ENCODE data around the gene ZNF138. TPM values are rescaled to one million over a fixed set of nuclear protein-coding genes. Genes with fewer than 3 reads are reported as not detected.

Gene ZNF138
- total RNA-seq, 1 experiment from 2014 or later = 21.4 TPM

- no peak for ATAC-seq
- peaks cover 39% of the 10 kb centered on the region for H3K9me3 Mint-ChIP-seq
- no peak for DNase-seq (ENCODE audit: low spot score)
Measured at GRCh38 chr7:64873517-64873916, 79.3 kb downstream of the ZNF138 start.

DNA sequence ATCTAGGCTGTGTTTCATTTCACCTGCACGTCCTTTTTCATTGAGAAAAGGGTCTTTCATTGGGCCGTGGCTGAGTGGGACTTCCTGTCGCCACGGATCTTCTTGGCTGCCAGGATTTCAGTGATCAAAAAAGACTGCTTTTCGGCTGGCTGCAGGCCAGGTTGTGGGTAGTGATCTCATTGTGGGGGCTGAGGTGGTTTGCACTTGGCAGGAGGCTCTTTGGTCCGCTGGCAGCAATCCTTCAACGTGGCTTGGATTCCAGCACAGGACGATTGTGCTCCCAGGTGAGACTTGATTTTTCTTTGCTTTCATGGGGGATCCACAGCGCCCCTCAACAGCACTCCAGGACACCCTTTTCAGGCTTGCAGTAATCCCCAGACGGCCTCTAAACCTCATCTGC, 79.9 kb downstream of the ZNF138 start:
- H3K4me1 Mint-ChIP-seq = peaks cover 2% of the 10 kb centered on the region; the same call in 1 of the 2 replicates
- POLR2A ChIA-PET = no interaction called here
- TF ChIP-seq, protein P1, sequence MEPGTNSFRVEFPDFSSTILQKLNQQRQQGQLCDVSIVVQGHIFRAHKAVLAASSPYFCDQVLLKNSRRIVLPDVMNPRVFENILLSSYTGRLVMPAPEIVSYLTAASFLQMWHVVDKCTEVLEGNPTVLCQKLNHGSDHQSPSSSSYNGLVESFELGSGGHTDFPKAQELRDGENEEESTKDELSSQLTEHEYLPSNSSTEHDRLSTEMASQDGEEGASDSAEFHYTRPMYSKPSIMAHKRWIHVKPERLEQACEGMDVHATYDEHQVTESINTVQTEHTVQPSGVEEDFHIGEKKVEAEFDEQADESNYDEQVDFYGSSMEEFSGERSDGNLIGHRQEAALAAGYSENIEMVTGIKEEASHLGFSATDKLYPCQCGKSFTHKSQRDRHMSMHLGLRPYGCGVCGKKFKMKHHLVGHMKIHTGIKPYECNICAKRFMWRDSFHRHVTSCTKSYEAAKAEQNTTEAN (CRISPR knock-in tag; IDR thresholded peaks at IDR 0.05) = no peak
- no peak for TF ChIP-seq ZNF121 (CRISPR knock-in tag; IDR thresholded peaks at IDR 0.05)
- TF ChIP-seq, protein P2, sequence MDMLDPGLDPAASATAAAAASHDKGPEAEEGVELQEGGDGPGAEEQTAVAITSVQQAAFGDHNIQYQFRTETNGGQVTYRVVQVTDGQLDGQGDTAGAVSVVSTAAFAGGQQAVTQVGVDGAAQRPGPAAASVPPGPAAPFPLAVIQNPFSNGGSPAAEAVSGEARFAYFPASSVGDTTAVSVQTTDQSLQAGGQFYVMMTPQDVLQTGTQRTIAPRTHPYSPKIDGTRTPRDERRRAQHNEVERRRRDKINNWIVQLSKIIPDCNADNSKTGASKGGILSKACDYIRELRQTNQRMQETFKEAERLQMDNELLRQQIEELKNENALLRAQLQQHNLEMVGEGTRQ (CRISPR knock-in tag; IDR thresholded peaks at IDR 0.05) = no peak
- no peak for TF ChIP-seq ETV6 (CRISPR knock-in tag; IDR thresholded peaks at IDR 0.05)
- TF ChIP-seq, protein P3, sequence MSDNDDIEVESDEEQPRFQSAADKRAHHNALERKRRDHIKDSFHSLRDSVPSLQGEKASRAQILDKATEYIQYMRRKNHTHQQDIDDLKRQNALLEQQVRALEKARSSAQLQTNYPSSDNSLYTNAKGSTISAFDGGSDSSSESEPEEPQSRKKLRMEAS (CRISPR knock-in tag; IDR thresholded peaks at IDR 0.05) = no peak
- H3K4me3 Mint-ChIP-seq = no peak overlapping the region
- H3K27me3 Mint-ChIP-seq (ENCODE audit: low read depth) = peaks cover 45% of the 10 kb centered on the region
- no peak for DNase-seq (ENCODE audit: low spot score)
- ATAC-seq = no peak
- H3K36me3 Mint-ChIP-seq = peaks cover 26% of the 10 kb centered on the region
- CTCF ChIA-PET = no interaction called here
- peaks cover 37% of the 10 kb centered on the region for H3K9me3 Mint-ChIP-seq
- H3K27ac Mint-ChIP-seq = no peak overlapping the region

More at GRCh38 chr7:64873517-64873916, 79.3 kb downstream of the ZNF138 start:
- Mint-ChIP-seq H3K27me3 (ENCODE audit: low read depth) (peaks cover 39% of the 10 kb centered on the region), H3K4me3 (no peak overlapping the region), H3K27ac (no peak overlapping the region), H3K36me3 (peaks cover 20% of the 10 kb centered on the region; the same call in 1 of the 2 replicates), H3K4me1 (peaks cover 2% of the 10 kb centered on the region; the same call in 1 of the 2 replicates)
- POLR2A ChIA-PET = no interaction called here
- TF ChIP-seq, protein P4, sequence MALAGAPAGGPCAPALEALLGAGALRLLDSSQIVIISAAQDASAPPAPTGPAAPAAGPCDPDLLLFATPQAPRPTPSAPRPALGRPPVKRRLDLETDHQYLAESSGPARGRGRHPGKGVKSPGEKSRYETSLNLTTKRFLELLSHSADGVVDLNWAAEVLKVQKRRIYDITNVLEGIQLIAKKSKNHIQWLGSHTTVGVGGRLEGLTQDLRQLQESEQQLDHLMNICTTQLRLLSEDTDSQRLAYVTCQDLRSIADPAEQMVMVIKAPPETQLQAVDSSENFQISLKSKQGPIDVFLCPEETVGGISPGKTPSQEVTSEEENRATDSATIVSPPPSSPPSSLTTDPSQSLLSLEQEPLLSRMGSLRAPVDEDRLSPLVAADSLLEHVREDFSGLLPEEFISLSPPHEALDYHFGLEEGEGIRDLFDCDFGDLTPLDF (CRISPR knock-in tag; IDR thresholded peaks at IDR 0.05) = no peak
- no peak for TF ChIP-seq ZNF671 (CRISPR knock-in tag; IDR thresholded peaks at IDR 0.05)
- TF ChIP-seq, protein P5, sequence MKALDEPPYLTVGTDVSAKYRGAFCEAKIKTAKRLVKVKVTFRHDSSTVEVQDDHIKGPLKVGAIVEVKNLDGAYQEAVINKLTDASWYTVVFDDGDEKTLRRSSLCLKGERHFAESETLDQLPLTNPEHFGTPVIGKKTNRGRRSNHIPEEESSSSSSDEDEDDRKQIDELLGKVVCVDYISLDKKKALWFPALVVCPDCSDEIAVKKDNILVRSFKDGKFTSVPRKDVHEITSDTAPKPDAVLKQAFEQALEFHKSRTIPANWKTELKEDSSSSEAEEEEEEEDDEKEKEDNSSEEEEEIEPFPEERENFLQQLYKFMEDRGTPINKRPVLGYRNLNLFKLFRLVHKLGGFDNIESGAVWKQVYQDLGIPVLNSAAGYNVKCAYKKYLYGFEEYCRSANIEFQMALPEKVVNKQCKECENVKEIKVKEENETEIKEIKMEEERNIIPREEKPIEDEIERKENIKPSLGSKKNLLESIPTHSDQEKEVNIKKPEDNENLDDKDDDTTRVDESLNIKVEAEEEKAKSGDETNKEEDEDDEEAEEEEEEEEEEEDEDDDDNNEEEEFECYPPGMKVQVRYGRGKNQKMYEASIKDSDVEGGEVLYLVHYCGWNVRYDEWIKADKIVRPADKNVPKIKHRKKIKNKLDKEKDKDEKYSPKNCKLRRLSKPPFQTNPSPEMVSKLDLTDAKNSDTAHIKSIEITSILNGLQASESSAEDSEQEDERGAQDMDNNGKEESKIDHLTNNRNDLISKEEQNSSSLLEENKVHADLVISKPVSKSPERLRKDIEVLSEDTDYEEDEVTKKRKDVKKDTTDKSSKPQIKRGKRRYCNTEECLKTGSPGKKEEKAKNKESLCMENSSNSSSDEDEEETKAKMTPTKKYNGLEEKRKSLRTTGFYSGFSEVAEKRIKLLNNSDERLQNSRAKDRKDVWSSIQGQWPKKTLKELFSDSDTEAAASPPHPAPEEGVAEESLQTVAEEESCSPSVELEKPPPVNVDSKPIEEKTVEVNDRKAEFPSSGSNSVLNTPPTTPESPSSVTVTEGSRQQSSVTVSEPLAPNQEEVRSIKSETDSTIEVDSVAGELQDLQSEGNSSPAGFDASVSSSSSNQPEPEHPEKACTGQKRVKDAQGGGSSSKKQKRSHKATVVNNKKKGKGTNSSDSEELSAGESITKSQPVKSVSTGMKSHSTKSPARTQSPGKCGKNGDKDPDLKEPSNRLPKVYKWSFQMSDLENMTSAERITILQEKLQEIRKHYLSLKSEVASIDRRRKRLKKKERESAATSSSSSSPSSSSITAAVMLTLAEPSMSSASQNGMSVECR (CRISPR knock-in tag; IDR thresholded peaks at IDR 0.05; ENCODE audit: borderline replicate concordance) = no peak
- TF ChIP-seq CREB1 (CRISPR knock-in tag; IDR thresholded peaks at IDR 0.05) = no peak
- no peak for TF ChIP-seq SMAD3 (CRISPR knock-in tag; IDR thresholded peaks at IDR 0.05; ENCODE audit: borderline replicate concordance)
- no peak for TF ChIP-seq ZNF232 (CRISPR knock-in tag; IDR thresholded peaks at IDR 0.05)
- no peak for TF ChIP-seq PRRX2 (CRISPR knock-in tag; IDR thresholded peaks at IDR 0.05)
- TF ChIP-seq GABPB1 (CRISPR knock-in tag; IDR thresholded peaks at IDR 0.05) = no peak
- CTCF ChIA-PET = no interaction called here

DNA sequence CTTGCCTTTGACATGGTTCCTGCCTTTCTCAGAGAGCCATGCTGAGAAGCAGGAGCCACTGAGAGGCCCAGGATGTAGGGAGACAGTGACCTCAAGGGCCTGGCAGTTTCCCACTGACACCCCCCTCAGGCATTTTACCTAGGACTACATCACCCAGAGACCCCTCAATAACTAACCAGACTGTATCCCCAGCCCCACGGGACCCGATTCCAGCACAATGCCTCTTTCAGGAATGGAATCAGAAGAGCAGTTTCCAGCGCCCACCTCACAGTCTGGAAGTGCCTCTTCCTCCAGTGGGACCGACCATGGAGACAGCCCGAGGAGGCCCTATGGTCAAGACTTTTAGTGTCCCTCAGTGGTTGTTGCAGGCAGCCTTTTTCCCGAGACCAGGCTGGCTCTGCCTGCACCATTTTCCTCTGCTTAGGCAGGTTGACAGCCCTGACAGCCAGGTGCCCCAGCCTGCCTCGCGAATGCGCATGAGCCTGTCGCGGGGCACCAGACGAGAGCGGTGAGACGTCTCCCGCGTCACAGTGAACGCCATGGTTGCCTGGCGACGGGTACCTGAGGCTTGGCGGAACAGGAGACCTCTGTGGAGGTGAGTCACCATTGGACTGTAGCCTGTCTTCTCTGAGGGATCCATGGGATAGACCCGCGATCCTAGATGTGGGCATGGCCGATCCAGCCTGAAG, 80.5 kb downstream of the ZNF138 start:
- Mint-ChIP-seq H3K4me3 (no peak overlapping the region), H3K27ac (no peak overlapping the region), H3K4me1 (peaks cover 2% of the 10 kb centered on the region; the same call in 1 of the 2 replicates), H3K36me3 (peaks cover 26% of the 10 kb centered on the region), H3K27me3 (ENCODE audit: low read depth) (peaks cover 47% of the 10 kb centered on the region), H3K9me3 (peaks cover 36% of the 10 kb centered on the region)
- DNase-seq (ENCODE audit: low spot score) (no peak), ATAC-seq (no peak)
- ChIA-PET POLR2A (no interaction called here), CTCF (no interaction called here)
- no peak for TF ChIP-seq FOXK1 (CRISPR knock-in tag; IDR thresholded peaks at IDR 0.05)
- TF ChIP-seq, protein P4 (CRISPR knock-in tag; IDR thresholded peaks at IDR 0.05) = no peak
- TF ChIP-seq E2F4 (CRISPR knock-in tag; IDR thresholded peaks at IDR 0.05; ENCODE audit: borderline replicate concordance, low read depth) = no peak
- TF ChIP-seq ZNF671 (CRISPR knock-in tag; IDR thresholded peaks at IDR 0.05) = no peak
- no peak for TF ChIP-seq E2F5 (CRISPR knock-in tag; IDR thresholded peaks at IDR 0.05)
- TF ChIP-seq FOXP4 (CRISPR knock-in tag; IDR thresholded peaks at IDR 0.05) = no peak
